ENCODE measurements around the gene PPP2R2B.

GRCh38 chr5:146623009-146623408 is 255.5 kb downstream of the PPP2R2B start:
- TF ChIP-seq EP300 (IDR thresholded peaks at IDR 0.05) (no peak), CTCF (IDR thresholded peaks at IDR 0.05) (no peak), POLR2AphosphoS5 (IDR thresholded peaks at IDR 0.05) (no peak), POLR2A (IDR thresholded peaks at IDR 0.05; ENCODE audit: low read depth) (no peak)

Measured in esophagus muscularis mucosa (tissue), 4 donors.